H1 (cell line): ENCODE data around the gene BRD4. TPM values are rescaled to one million over a fixed set of nuclear protein-coding genes. Genes with fewer than 3 reads are reported as not detected.

Experiments
- CTCF ChIA-PET: fragments of 300-600 bp; sonication (Branson Sonifier 250); formaldehyde crosslinking; loops from one replicate; lab custom pipeline; 2021; ENCODE audit not compliant: partially characterized antibody; lab: Charles Lee
- POLR2A ChIA-PET: fragments of 300-600 bp; sonication (Branson Sonifier 250); formaldehyde crosslinking; loops from one replicate; lab custom pipeline; 2021; ENCODE audit warnings: inconsistent platforms; ENCODE audit not compliant: partially characterized antibody; lab: Charles Lee
- DNase-seq, 2 experiments: peaks; one replicate each; pipeline versions ENCODE4 v3.0.0 to v3.0.0-alpha.2; 2010 to 2022; ENCODE audit warnings: low spot score in 2 of 2, low read depth in 1 of 2, mixed read lengths in 1 of 2
- FAIRE-seq: peaks from 2 replicates; lab custom pipeline; 2011; peaks lifted over from hg19 to GRCh38; lab: Jason Lieb, UNC
- H2AFZ ChIP-seq: 2 replicates; pipeline ENCODE4 v1.8.1; 2012; ENCODE audit warnings: low read length, inconsistent platforms
- H2AK5ac ChIP-seq: 2 replicates; pipeline ENCODE4 v1.6.1; 2013; ENCODE audit warnings: low read depth, low read length
- H2BK120ac ChIP-seq: replicated peaks from 2 replicates; pipeline ENCODE3; 2013; ENCODE audit warnings: low read depth, low read length, inconsistent platforms
- H2BK12ac ChIP-seq: 2 replicates; pipeline ENCODE4 v1.6.1; 2013; ENCODE audit warnings: low read depth, low read length
- H2BK15ac ChIP-seq: 2 replicates; pipeline ENCODE4 v1.6.1; 2013; ENCODE audit warnings: low read length
- H2BK20ac ChIP-seq: 2 replicates; pipeline ENCODE4 v1.6.1; 2013; ENCODE audit warnings: low read length
- H2BK5ac ChIP-seq: 2 replicates; pipeline ENCODE4 v1.6.1; 2013; ENCODE audit warnings: low read depth, low read length
- H3K14ac ChIP-seq: 2 replicates; pipeline ENCODE4 v1.6.1; 2013; ENCODE audit warnings: inconsistent platforms; ENCODE audit not compliant: insufficient read length
- H3K18ac ChIP-seq: 2 replicates; pipeline ENCODE4 v1.6.1; 2013; ENCODE audit warnings: low read length; ENCODE audit errors: extremely low read depth
- H3K23ac ChIP-seq: 2 replicates; pipeline ENCODE4 v1.6.1; 2013; ENCODE audit warnings: inconsistent platforms; ENCODE audit not compliant: insufficient read length
- H3K23me2 ChIP-seq: 2 replicates; pipeline ENCODE4 v1.6.1; 2013; ENCODE audit warnings: low read depth, low read length
- H3K27ac ChIP-seq: 2 replicates; pipeline ENCODE4 v1.6.1; 2011; ENCODE audit warnings: low read depth, low read length, inconsistent platforms
- H3K27me3 ChIP-seq, 4 experiments: replicated peaks in 1 of 4; 1 replicate in 1 of 4; 2 replicates in 3 of 4; pipeline versions ENCODE4 v1.6.1 to v1.8.1; 2011 to 2013; ENCODE audit warnings: low read length in 3 of 4, mild to moderate bottlenecking in 3 of 4, inconsistent platforms in 2 of 4, mixed read lengths in 2 of 4, moderate library complexity in 1 of 4; ENCODE audit not compliant: control insufficient read depth in 3 of 4, insufficient read depth in 3 of 4; ENCODE audit errors: extremely low read depth in 1 of 4
- H3K36me3 ChIP-seq, 4 experiments: 2 replicates each; pipeline versions ENCODE4 v1.6.1 to v1.8.1; 2011 to 2013; ENCODE audit warnings: mild to moderate bottlenecking in 4 of 4, low read length in 3 of 4, moderate library complexity in 2 of 4, control low read depth in 1 of 4, inconsistent platforms in 1 of 4; ENCODE audit not compliant: insufficient read depth in 4 of 4, control insufficient read depth in 2 of 4
- H3K4ac ChIP-seq: replicated peaks from 2 replicates; pipeline ENCODE3; 2013; ENCODE audit warnings: low read length, low read depth, mixed read lengths, inconsistent platforms; ENCODE audit not compliant: insufficient read length
- H3K4me1 ChIP-seq, 4 experiments: replicated peaks in 1 of 4; 1 replicate in 1 of 4; 2 replicates in 3 of 4; pipeline versions ENCODE4 v1.6.1 to v1.8.1; 2011 to 2013; ENCODE audit warnings: low read length in 3 of 4, inconsistent platforms in 2 of 4, mixed read lengths in 1 of 4; ENCODE audit not compliant: insufficient read depth in 4 of 4, control insufficient read depth in 3 of 4
- H3K4me2 ChIP-seq, 2 experiments: 2 replicates each; pipeline versions ENCODE4 v1.6.1 to v1.8.1; 2011 to 2013; ENCODE audit warnings: low read depth in 2 of 2, low read length in 2 of 2, control low read depth in 1 of 2, inconsistent platforms in 1 of 2, mild to moderate bottlenecking in 1 of 2; ENCODE audit not compliant: insufficient read depth in 1 of 2
- H3K4me3 ChIP-seq, 4 experiments: fragments of 200-600, 300-600 bp in 1 of 4; sonication (generic), shearing (Covaris generic), sonication (Bioruptor Twin) in 1 of 4; 2 replicates each; pipeline versions ENCODE4 v1.5.1 to v1.8.1; 2011 to 2016; ENCODE audit warnings: low read length in 4 of 4, low read depth in 3 of 4, control low read depth in 2 of 4, inconsistent platforms in 2 of 4, mild to moderate bottlenecking in 2 of 4, mixed read lengths in 1 of 4, moderate library complexity in 1 of 4; ENCODE audit not compliant: insufficient read depth in 2 of 4; ENCODE audit errors: extremely low read depth in 1 of 4
- H3K56ac ChIP-seq: replicated peaks from 2 replicates; pipeline ENCODE3; 2013; ENCODE audit warnings: low read depth, mild to moderate bottlenecking, mixed read lengths, low read length, inconsistent platforms; ENCODE audit not compliant: insufficient read length
- H3K79me1 ChIP-seq: 2 replicates; pipeline ENCODE4 v1.6.1; 2013; ENCODE audit warnings: low read depth, low read length, control low read depth
- H3K79me2 ChIP-seq, 2 experiments: 2 replicates each; pipeline versions ENCODE4 v1.6.1 to v1.8.1; 2012 to 2013; ENCODE audit warnings: low read length in 2 of 2, mild to moderate bottlenecking in 2 of 2, inconsistent platforms in 1 of 2; ENCODE audit not compliant: insufficient read depth in 2 of 2, control insufficient read depth in 1 of 2
- H3K9ac ChIP-seq, 4 experiments: replicated peaks in 1 of 4; 1 replicate in 1 of 4; 2 replicates in 3 of 4; pipeline versions ENCODE4 v1.6.1 to v1.8.1; 2011 to 2013; ENCODE audit warnings: low read depth in 3 of 4, low read length in 3 of 4, control low read depth in 2 of 4, mild to moderate bottlenecking in 2 of 4, moderate library complexity in 2 of 4, inconsistent platforms in 1 of 4; ENCODE audit errors: extremely low read depth in 1 of 4
- H3K9me3 ChIP-seq, 2 experiments: 2 replicates each; pipeline versions ENCODE4 v1.6.1 to v1.8.1; 2012 to 2013; ENCODE audit warnings: mild to moderate bottlenecking in 2 of 2, moderate library complexity in 2 of 2, control low read depth in 1 of 2, inconsistent platforms in 1 of 2, low read depth in 1 of 2, low read length in 1 of 2, mixed read lengths in 1 of 2; ENCODE audit not compliant: insufficient read depth in 2 of 2
- H4K20me1 ChIP-seq, 2 experiments: replicated peaks in 1 of 2; 2 replicates each; pipeline versions ENCODE3 to v1.8.1; 2011 to 2013; ENCODE audit warnings: inconsistent platforms in 2 of 2, low read length in 2 of 2, mild to moderate bottlenecking in 1 of 2; ENCODE audit not compliant: insufficient read depth in 2 of 2, control insufficient read depth in 1 of 2
- H4K5ac ChIP-seq: 2 replicates; pipeline ENCODE4 v1.6.1; 2013; ENCODE audit warnings: low read length, low read depth, mixed read lengths, inconsistent platforms; ENCODE audit not compliant: insufficient read length
- H4K8ac ChIP-seq: 2 replicates; pipeline ENCODE4 v1.8.0; 2013; ENCODE audit warnings: mild to moderate bottlenecking, moderate library complexity, low read length, inconsistent platforms; ENCODE audit not compliant: insufficient read depth; ENCODE audit errors: extremely low read depth
- H4K91ac ChIP-seq: replicated peaks from 2 replicates; pipeline ENCODE3; 2013; ENCODE audit warnings: low read length, mixed read lengths, inconsistent platforms; ENCODE audit not compliant: insufficient read length
- GABPA ChIP-seq: IDR thresholded peaks from 2 replicates; pipeline ENCODE4 v1.6.1; 2011; ENCODE audit warnings: mild to moderate bottlenecking, low read length, moderate library complexity, borderline replicate concordance; ENCODE audit not compliant: insufficient read depth
- MAX ChIP-seq: IDR thresholded peaks from 2 replicates; pipeline ENCODE4 v1.6.1; 2012; ENCODE audit warnings: inconsistent platforms
- RAD21 ChIP-seq, 2 experiments: IDR thresholded peaks in 1 of 2; conservative IDR thresholded peaks in 1 of 2; 2 replicates each; pipeline ENCODE4 v1.6.1; 2011; ENCODE audit warnings: low read depth in 2 of 2, low read length in 2 of 2, improper control_type of control experiment in 1 of 2, inconsistent platforms in 1 of 2, mild to moderate bottlenecking in 1 of 2, moderate library complexity in 1 of 2
- SP1 ChIP-seq: IDR thresholded peaks from 2 replicates; pipeline ENCODE4 v1.6.1; 2011; ENCODE audit warnings: low read depth, low read length
- SP4 ChIP-seq: IDR thresholded peaks from 2 replicates; pipeline ENCODE4 v1.6.1; 2012; ENCODE audit warnings: low read length, inconsistent platforms
- TCF12 ChIP-seq: IDR thresholded peaks from 2 replicates; pipeline ENCODE4 v1.6.1; 2011; ENCODE audit warnings: low read depth, mild to moderate bottlenecking, low read length
- WGBS, 2 experiments: shearing (Covaris generic) in 1 of 2; methylation state at CpG; one replicate each; pipeline versions ENCODE4 v1.1.6 to v1.1.7; 2013 to 2015; ENCODE audit warnings: low lambda C conversion rate in 2 of 2, mixed read lengths in 2 of 2, inconsistent platforms in 1 of 2, low coverage in 1 of 2, missing lambda C conversion rate in 1 of 2; ENCODE audit not compliant: insufficient replicate concordance in 2 of 2, insufficient coverage in 1 of 2, insufficient read length in 1 of 2; ENCODE audit errors: extremely low coverage in 1 of 2, missing lambda C conversion rate in 1 of 2; 5-methylcytosine and 5-hydroxymethylcytosine counted together
- polyA plus RNA-seq, 7 experiments: library from polyadenylated mRNA; depleted of rRNA in 3 of 7; stranded (reverse) in 5 of 7; unstranded in 2 of 7; fragments of >200 nt in 5 of 7; fragments of 200-250 nt in 2 of 7; gene quantifications; 1 replicate in 5 of 7; 2 replicates in 1 of 7; 4 replicates in 1 of 7; pipeline versions ENCODE4 v1.2.1 to v1.2.3, GENCODE V29; 2011 to 2013; ENCODE audit warnings: missing spikeins in 2 of 7, mixed read lengths in 2 of 7
- total RNA-seq: library from RNA; stranded (reverse); fragmentation: NEBNext Ultra II Directional; extraction: Animal tissue kit (Norgen Biotek cat#: 25700); gene quantifications from 2 replicates; pipeline ENCODE4 v1.2.1, GENCODE V29; 2021

The BRD4 gene
- total and polyA plus RNA-seq, 2 of the 8 experiments (the other 6 are each of a cell fraction or from before 2014, with no cell fraction given): 14.1 to 146 TPM

GRCh38 chr19:15225760-15226159 is 106.6 kb downstream of the BRD4 start:
- H3K4me2 ChIP-seq: no peak overlapping the region
- H2BK15ac ChIP-seq: no peak overlapping the region
- WGBS, 2 experiments: 93% methylated on average over 6 of the region's 7 CpGs; no CpG with 5 or more reads in 1 of the 2 experiments
- no peaks in the 10 kb centered on the region for H3K9me3 ChIP-seq
- FAIRE-seq (no peak), DNase-seq (no peak)
- H2AFZ ChIP-seq: no peak overlapping the region
- H4K8ac ChIP-seq: no peak overlapping the region
- no peak overlapping the region for H3K4me3 ChIP-seq
- no peaks in the 10 kb centered on the region for H3K27me3 ChIP-seq
- no peak overlapping the region for H2AK5ac ChIP-seq
- no peak overlapping the region for H3K9ac ChIP-seq
- H2BK5ac ChIP-seq: no peak overlapping the region
- H2BK20ac ChIP-seq: no peak overlapping the region
- TF ChIP-seq MAX: no peak
- TF ChIP-seq RAD21 (IDR thresholded peaks at IDR 0.05 in 1 of 2, conservative IDR thresholded peaks at IDR 0.05 in 1 of 2; ENCODE audit: low read depth in 2 of 2, low read length in 2 of 2): no peak
- TF ChIP-seq TCF12: no peak
- TF ChIP-seq GABPA: no peak
- no peak for TF ChIP-seq SP1
- TF ChIP-seq SP4: no peak
- no peaks in the 10 kb centered on the region for H3K79me1 ChIP-seq
- H3K79me2 ChIP-seq: peaks cover 0 to under 1% of the 10 kb centered on the region in 2 experiments; a peak in 1 of 4 replicates
- no peak overlapping the region for H3K4ac ChIP-seq
- H4K20me1 ChIP-seq: peaks cover 4 to 5% of the 10 kb centered on the region in 2 experiments
- H3K14ac ChIP-seq: no peak overlapping the region
- no peak overlapping the region for H3K18ac ChIP-seq
- no peak overlapping the region for H4K91ac ChIP-seq
- no peak overlapping the region for H2BK120ac ChIP-seq
- no peak overlapping the region for H3K23ac ChIP-seq
- no peak overlapping the region for H3K56ac ChIP-seq
- H3K36me3 ChIP-seq: peaks cover 0 to 8% (median 3%) of the 10 kb centered on the region in 4 experiments; a peak in 2 of 8 replicates
- POLR2A ChIA-PET: interaction anchor here (0.6 to 2.7 kb wide), 9 partner anchors 26 to 467 kb away, joined by 3 to 7 read pairs (median 3); partner anchors contain the start of gene AKAP8
- H4K5ac ChIP-seq: no peak overlapping the region
- H2BK12ac ChIP-seq: no peak overlapping the region
- no peak overlapping the region for H3K27ac ChIP-seq
- H3K4me1 ChIP-seq: peaks cover 0 to 3% (median 1%) of the 10 kb centered on the region in 4 experiments; a peak in 4 of 7 replicates
- CTCF ChIA-PET: interaction anchor here (0.6 to 1.7 kb wide), 5 partner anchors 30 to 471 kb away, joined by 3 to 4 read pairs (median 3); no protein-coding TSS in a partner anchor
- peaks cover 10% of the 10 kb centered on the region for H3K23me2 ChIP-seq
